ENCODE data around the gene MAP4K4. TPM values are rescaled to one million over a fixed set of nuclear protein-coding genes. Genes with fewer than 3 reads are reported as not detected.

MAP4K4 gene
- total RNA-seq, 1 donor from 2014 or later = 91.9 TPM

DNA sequence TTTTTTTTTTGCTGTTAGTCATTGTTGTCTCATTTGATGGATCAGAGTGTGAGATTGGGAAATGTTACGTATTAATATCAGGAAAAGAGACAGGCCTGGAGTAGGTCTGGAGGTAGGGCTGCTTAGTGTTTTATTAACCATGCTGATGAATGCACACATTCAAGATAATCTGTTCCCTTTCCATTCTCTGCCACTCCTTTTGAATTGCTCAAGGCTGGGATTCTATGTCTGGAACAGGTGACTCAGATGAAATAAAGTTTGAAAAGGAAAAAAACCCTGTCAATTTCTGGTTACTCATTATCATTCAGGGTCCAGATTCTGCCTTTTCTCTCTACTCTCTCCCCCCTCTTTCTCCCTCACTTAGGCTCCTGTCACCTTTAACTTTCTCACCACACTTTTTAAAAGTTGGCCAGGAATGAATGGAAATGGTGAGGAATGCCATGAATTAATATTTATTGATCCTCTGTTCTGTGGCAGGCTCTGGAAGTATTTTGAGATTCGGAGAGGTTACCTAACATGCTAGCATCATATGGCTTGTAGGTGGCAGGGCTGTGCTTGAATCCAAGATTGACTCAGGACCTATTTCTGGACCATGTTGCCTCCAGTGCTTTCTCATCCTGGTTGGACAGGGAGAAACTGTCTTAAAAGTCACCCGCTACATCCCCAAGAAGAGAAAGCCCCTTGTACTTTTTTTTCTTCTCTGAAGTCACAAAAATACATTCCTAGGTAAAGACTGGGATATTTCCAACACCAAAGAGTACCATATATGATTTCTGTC lies 40.2 kb downstream of the MAP4K4 start:
- TF ChIP-seq, protein P1, sequence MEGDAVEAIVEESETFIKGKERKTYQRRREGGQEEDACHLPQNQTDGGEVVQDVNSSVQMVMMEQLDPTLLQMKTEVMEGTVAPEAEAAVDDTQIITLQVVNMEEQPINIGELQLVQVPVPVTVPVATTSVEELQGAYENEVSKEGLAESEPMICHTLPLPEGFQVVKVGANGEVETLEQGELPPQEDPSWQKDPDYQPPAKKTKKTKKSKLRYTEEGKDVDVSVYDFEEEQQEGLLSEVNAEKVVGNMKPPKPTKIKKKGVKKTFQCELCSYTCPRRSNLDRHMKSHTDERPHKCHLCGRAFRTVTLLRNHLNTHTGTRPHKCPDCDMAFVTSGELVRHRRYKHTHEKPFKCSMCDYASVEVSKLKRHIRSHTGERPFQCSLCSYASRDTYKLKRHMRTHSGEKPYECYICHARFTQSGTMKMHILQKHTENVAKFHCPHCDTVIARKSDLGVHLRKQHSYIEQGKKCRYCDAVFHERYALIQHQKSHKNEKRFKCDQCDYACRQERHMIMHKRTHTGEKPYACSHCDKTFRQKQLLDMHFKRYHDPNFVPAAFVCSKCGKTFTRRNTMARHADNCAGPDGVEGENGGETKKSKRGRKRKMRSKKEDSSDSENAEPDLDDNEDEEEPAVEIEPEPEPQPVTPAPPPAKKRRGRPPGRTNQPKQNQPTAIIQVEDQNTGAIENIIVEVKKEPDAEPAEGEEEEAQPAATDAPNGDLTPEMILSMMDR (IDR thresholded peaks at IDR 0.05) = no peak
- TF ChIP-seq EZH2 (IDR thresholded peaks at IDR 0.05) (no peak), EZH2phosphoT487 (IDR thresholded peaks at IDR 0.05) (no peak)
- Histone ChIP-seq H3K4me1 (peaks cover 30% of the 10 kb centered on the region), H3K27ac (no peak overlapping the region), H4K20me1 (ENCODE audit: low read depth) (peaks cover 95% of the 10 kb centered on the region), H3F3A (ENCODE audit: low read depth) (peaks cover 20% of the 10 kb centered on the region), H3K4me2 (no peak overlapping the region), H3K36me3 (no peaks in the 10 kb centered on the region), H3K79me2 (ENCODE audit: low read depth) (peaks cover 97% of the 10 kb centered on the region), H3K4me3 (no peak overlapping the region), H2AFZ (replicated peaks) (no peak overlapping the region), H3K27me3 (no peaks in the 10 kb centered on the region), H3K9ac (no peak overlapping the region), H3K9me3 (ENCODE audit: low read depth) (no peaks in the 10 kb centered on the region)
- Mint-ChIP-seq H3K4me3 (no peak overlapping the region), H3K36me3 (peaks cover 3% of the 10 kb centered on the region), H3K9me3 (peaks cover 5% of the 10 kb centered on the region), H3K4me1 (peaks cover 52% of the 10 kb centered on the region), H3K27ac (no peak overlapping the region), H3K27me3 (ENCODE audit: insufficient read depth, low read depth) (no peaks in the 10 kb centered on the region)
- DNase-seq (ENCODE audit: low spot score) = no peak

DNA sequence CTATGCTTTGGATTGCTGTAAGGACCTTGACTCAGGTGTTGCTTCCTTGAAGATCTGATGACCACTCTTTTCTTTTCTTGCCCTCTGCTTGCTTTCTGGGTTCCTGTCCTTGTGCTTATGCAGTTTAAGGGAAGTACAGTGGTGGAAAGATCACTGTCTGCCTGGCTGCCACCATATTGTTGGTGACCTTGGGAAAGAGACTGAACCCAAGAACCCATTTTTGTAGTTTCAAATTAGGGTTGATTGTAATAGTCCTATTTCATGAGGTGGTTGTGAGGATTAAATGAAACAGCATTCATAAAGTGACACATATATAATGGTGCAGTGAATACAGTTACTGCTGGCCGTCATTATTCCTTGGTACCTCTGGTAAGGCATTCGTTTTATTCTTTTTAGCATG lies 41.1 kb downstream of the MAP4K4 start:
- H3K9me3 Mint-ChIP-seq = peaks cover 5% of the 10 kb centered on the region
- H3K27me3 Mint-ChIP-seq (ENCODE audit: insufficient read depth, low read depth) = no peaks in the 10 kb centered on the region
- peaks cover 97% of the 10 kb centered on the region for H3K79me2 ChIP-seq (ENCODE audit: low read depth)
- peaks cover 95% of the 10 kb centered on the region for H4K20me1 ChIP-seq (ENCODE audit: low read depth)
- H3K36me3 ChIP-seq = no peaks in the 10 kb centered on the region
- peak overlapping the region; percentile 59 for H3K27ac Mint-ChIP-seq
- H3F3A ChIP-seq (ENCODE audit: low read depth) = peaks cover 24% of the 10 kb centered on the region
- no peaks in the 10 kb centered on the region for H3K27me3 ChIP-seq
- H3K4me3 Mint-ChIP-seq = no peak overlapping the region
- no peaks in the 10 kb centered on the region for H3K9me3 ChIP-seq (ENCODE audit: low read depth)
- no peak overlapping the region for H3K9ac ChIP-seq
- peaks cover 3% of the 10 kb centered on the region for H3K36me3 Mint-ChIP-seq
- DNase-seq (ENCODE audit: low spot score) = no peak
- H3K4me3 ChIP-seq = no peak overlapping the region
- H3K4me2 ChIP-seq = no peak overlapping the region
- no peak overlapping the region for H3K27ac ChIP-seq
- TF ChIP-seq EZH2phosphoT487 (IDR thresholded peaks at IDR 0.05) (no peak), EZH2 (IDR thresholded peaks at IDR 0.05) (no peak)
- TF ChIP-seq, protein P1 (IDR thresholded peaks at IDR 0.05) = no peak
- H3K4me1 ChIP-seq = peaks cover 33% of the 10 kb centered on the region
- no peak overlapping the region for H2AFZ ChIP-seq (replicated peaks)
- peaks cover 49% of the 10 kb centered on the region for H3K4me1 Mint-ChIP-seq

DNA sequence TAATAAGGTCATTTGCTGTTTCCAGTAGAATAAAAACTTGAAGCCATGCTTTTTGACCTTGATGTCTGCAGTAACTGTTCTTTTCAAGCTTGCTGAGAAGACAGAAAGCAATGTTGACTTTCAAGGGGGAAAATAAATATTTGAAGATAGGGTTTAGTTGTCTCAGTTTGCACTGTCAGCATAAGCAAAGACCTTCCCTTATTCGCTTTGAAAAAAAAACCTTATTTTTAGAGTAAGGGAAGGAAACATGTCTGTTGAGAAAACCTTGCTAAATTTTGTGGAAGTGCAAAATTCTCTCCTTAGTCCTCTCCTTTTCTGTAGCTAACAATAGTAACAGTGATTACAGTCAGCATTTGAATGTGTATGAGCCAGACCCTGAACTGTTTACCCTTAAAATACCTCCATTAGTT lies 43.1 kb downstream of the MAP4K4 start:
- H3K36me3 Mint-ChIP-seq = peaks cover 4% of the 10 kb centered on the region
- Histone ChIP-seq H3K27ac (no peak overlapping the region), H3K4me2 (no peak overlapping the region), H3K9me3 (ENCODE audit: low read depth) (no peaks in the 10 kb centered on the region), H3K9ac (no peak overlapping the region), H3K4me3 (no peak overlapping the region), H3F3A (ENCODE audit: low read depth) (peaks cover 24% of the 10 kb centered on the region), H3K36me3 (no peaks in the 10 kb centered on the region), H2AFZ (replicated peaks) (no peak overlapping the region), H3K27me3 (no peaks in the 10 kb centered on the region), H3K79me2 (ENCODE audit: low read depth) (peaks cover 97% of the 10 kb centered on the region), H4K20me1 (ENCODE audit: low read depth) (peaks cover 95% of the 10 kb centered on the region), H3K4me1 (peaks cover 37% of the 10 kb centered on the region)
- H3K27ac Mint-ChIP-seq = no peak overlapping the region
- peaks cover 5% of the 10 kb centered on the region for H3K9me3 Mint-ChIP-seq
- H3K4me1 Mint-ChIP-seq = peaks cover 47% of the 10 kb centered on the region
- TF ChIP-seq EZH2phosphoT487 (IDR thresholded peaks at IDR 0.05) = no peak
- TF ChIP-seq EZH2 (IDR thresholded peaks at IDR 0.05) = no peak
- TF ChIP-seq, protein P1 (IDR thresholded peaks at IDR 0.05) = no peak
- H3K4me3 Mint-ChIP-seq = no peak overlapping the region
- H3K27me3 Mint-ChIP-seq (ENCODE audit: insufficient read depth, low read depth) = no peaks in the 10 kb centered on the region
- DNase-seq (ENCODE audit: low spot score) = no peak

Measured in neural progenitor cell (in vitro differentiated cells).